ENCODE results near the gene KCNIP2.

KCNIP2 gene

GRCh38 chr10:101851411-101852116 is 8.0 kb upstream of the KCNIP2 start:
- no peak for DNase-seq

- no peak for DNase-seq
Observed at GRCh38 chr10:101850749-101851148, 7.1 kb upstream of the KCNIP2 start.

DNA sequence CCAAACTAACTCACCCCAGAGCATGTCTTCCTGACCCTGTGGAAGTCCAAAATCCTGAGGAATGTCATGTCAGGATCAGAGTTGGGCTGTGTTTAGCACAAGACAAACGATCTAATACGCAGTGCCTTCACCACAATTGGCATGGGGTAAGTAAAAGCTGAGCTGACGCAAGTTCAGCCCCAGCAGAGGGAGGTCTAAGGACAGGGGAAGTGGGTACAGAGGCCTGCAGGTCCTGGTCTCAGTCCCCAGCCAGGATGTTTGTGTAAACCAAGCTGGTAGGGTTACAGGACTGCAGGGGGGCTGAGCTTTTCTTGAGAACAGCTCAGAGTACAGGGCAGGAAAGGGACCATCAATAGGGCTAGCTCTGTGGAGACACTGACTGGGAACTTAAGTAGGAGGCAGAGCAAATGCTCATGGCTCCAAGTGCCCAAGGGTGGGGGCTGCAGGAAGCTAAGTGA is 5.3 kb upstream of the KCNIP2 start:
- DNase-seq: no peak

DNA sequence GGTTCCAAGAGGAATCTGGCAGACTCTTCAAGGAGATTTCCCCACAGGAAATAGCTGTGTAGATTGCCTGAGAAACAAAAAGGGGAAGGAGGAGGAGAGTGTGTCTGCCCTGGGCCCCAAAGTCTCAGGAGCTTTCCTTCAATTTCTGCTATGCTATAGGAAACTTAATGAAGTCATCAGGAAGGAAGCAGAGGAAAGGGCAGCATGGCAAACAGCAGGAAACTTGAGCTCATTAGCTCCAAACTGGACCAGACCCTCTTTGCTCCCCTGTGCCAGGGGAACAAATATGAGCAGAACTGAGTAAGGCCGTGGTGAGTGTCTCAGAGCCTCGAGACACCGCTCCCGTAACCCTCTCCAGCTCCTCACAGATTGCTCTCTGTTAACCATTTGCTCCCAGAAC is 4.8 kb upstream of the KCNIP2 start:
- no peak for DNase-seq

GRCh38 chr10:101845893-101846292 is 2.3 kb upstream of the KCNIP2 start:
- no peak for DNase-seq

DNA sequence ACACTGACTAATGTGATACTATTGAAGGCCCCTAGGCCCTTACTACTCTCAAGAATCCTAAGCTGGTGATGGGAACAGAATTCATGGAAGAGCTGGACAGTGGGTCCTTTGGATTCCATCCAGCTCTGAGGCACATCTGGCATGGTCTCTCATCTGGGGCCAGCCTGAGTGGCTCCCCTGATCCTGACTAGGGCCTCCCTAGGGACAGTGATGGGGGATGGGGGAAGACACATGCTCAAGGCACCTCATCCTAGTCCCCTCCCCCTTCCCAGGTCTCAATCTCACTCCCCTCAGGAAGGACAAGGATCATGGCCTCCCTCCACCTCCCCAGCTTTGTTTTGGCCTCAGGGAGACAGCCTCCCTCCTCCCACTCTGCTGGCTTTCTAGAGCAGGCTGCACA is 1.8 kb downstream of the KCNIP2 start:
- no peak for DNase-seq

- DNase-seq: peak; percentile 48
Observed at GRCh38 chr10:101840741-101841453, 2.7 kb downstream of the KCNIP2 start.

DNA sequence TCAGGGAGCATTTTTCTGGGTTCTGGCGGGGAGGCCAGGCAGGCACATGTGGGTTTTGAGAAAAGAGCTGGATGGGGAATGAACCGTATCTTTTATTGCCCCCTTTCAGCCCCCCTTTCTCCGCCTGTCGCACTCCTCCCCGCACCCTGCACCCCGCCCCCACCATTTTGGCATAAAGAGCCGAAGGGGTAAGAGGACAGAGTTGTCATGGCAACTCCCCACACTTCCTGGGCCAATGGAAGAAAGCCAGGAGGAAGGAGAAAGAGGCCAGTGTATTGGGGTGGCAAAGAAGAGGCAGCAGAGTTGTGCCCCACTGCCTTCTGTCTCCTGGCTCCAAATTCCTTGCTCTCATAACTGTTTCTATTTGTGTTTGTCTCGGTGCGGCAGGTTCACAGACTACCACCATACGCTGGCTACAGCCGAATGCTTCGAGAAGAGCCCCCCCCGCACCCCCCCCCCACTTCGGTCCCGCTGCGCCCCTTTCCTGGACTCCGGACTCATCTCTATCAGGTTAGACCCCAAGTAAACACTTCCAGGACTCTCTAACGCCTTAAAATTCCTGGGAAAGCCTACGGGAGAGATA is 3.4 kb downstream of the KCNIP2 start:
- DNase-seq: no peak

DNA sequence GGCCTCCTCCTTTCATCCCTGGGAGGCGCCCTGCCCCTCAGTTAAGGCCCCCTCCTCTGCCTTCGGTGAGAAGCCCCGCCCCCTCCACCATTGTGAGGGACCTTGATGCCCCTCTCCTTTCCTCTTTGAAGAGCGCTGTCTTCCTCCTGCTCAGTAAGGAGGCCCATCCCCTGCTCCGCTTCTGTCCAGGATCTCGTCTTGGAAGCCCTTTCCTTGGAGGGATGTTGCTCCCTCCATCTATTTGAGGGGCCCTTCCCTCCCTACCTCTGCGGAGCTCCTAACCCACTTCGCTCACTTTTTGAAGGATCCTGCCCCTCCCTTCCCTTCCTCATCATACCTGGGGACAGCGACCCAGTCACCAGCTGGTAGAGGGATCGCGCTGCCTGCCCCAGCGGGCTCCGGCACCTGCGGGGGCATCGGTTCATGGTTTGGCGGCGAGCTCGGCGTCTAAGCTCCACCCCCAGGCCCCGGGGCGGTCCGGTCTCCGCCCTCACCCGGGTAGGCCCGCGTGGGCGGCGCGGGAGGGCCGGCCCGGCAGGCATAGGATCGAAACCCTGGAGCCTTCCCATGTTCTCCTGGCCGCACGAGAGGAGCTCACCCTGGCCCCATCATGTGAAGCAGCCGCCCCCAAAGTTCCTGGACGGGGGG is 4.1 kb downstream of the KCNIP2 start:
- no peak for DNase-seq

DNA sequence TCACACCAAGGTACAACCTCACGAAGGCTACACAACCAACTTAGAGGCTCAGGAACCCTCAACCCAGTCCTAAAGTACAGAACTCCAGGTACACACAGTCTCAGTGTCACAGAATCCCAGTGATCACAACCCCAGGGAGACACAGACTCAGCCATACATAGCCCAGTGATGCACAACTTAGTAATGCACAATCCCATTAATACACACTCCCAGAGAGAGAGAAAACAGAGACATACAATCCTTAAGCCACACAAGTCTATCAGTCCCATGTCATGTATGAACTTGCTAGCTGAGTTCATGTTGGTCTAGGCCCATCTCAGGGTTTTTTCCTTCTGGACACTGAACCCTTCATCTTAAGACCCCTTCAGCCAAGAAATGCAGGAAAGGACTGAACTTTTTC is 4.6 kb downstream of the KCNIP2 start:
- no peak for DNase-seq

DNA sequence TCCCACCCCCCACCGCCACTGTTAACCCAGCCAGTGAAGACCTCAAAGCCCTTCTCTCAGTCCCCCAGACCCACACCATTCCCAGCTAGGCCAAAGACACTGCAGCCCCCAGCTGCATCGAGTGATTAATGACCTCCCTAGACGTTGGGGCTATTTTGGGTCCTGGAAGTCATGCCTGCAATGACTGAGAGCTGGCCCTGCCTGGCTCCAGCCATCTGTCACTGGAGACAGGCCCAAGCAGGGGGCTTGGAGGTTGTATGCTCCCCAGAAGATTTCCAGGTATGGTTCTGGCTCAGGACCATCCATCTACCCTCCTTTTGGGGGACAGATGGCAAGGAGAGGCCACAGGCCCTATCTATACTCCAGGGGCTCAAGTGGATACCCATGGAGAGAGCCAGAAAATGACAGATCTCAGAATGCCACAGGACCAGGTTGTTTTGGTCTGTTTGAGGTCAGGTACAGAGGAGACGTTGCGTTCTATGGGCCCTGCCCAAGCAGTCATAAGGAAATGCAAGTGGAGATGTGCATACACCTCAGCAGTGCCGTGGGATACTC is 5.1 kb downstream of the KCNIP2 start:
- DNase-seq: no peak

GRCh38 chr10:101837748-101838147 is 5.9 kb downstream of the KCNIP2 start:
- DNase-seq: no peak

GRCh38 chr10:101835362-101835761 is 8.2 kb downstream of the KCNIP2 start:
- DNase-seq: no peak

GRCh38 chr10:101834341-101834740 is 9.3 kb downstream of the KCNIP2 start:
- DNase-seq: no peak

DNA sequence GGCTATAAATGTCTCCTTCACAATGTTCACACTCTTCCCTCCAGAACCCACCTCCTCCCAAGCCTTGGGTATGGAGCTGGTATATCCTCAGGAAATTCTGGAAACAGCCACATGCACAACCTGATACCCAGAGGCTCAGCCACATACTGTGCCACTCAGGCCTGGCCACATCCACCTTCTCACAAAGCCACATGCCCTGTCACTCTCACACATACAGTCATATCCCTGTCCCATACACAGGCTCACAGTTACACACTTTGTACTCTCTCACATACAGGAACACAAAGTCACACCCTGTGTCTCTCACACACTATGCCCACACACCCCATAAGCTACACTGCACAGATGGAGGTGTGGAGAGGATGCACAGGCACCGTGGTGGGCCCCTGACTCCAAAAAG is 10.1 kb downstream of the KCNIP2 start:
- DNase-seq: no peak

DNA sequence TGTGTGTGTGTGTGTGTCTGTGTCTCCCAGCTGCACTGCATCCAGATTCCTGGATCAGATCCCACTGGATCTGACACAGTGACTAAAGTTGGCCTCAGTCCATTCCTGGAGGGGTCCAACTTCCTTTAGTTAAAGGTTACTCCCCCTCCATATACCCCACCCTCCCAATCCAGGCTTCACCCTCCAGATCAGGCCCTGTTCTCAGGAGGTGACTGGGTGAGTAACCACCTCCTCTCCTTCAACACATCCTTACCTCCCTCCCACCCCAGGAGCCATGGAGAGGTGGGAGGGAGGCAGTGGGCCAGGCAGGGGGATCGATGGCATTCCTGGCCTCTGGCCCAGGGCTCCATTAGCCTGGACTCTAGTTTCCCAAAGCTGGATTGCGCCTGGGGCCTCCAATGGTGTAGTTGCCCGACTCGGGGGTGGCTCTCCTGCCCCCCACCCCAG is 11.3 kb downstream of the KCNIP2 start:
- no peak for DNase-seq

DNA sequence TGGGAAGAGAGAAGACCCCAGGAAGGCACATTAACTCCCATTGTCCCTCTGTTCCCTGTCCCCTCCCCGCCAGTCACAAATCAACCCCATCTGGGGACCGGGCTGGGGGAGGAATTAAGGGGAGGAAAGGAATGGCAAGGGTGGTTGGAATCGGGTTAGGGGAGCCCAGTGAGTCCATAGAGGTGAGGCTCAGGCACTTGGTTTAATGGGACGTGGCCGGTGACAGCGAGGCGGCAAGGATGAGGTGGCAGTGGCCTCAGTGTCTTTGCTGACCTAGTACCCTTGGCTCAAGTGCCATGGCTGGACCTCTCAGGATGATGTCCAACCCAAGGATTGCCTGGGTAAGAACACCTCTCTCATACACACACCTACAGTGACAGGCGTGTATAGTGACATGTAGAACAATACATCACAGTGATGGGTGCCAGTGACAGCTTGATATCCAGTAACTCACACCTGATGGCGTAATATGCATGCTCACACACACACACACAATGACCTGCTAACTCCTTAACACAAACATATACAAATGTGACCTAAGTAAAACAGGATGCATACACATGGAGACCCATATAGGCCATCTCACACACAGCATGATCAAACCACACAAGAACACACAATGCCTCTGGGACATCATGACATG is 12.3 kb downstream of the KCNIP2 start:
- DNase-seq: no peak

DNA sequence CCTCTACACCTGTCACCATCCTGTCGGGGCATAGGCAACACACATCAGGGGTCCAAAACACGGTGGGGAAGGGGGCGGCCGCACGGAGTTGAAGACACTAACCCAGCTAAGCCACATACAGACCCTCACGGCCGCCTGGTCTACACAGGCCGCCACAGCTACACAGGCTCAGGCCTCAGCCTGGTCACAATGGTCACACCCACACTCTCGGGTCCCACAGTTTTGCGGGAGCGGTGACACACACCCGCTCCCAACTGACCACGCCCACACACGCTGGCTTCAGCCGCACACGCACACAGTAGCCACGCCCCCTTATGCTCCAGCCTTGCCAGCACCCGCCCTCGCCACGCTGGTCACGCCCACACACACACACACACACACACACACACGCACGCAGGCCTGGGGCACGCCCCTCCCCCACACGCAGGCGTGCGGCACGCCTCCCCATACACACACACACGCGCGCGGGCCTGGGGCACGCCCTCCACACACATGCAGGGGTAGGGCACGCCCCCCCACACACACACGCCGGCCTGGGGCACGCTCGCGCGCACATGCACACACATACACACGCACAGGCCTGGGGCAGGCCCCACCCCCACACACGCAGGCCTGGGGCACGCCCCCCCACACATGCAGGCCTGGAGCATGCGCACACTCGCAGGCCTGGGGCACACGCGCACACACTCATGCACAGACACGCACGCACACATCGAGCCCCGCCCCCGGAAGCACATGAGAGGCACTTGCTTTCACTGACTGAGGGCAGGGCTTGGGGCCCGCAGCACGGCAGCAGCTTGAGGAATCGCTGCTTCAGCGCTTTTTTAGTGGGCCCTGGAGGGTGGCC is 13.1 kb downstream of the KCNIP2 start:
- DNase-seq: peak; percentile 91

GRCh38 chr10:101829561-101830315 is 13.9 kb downstream of the KCNIP2 start:
- DNase-seq: peak; percentile 41

DNA sequence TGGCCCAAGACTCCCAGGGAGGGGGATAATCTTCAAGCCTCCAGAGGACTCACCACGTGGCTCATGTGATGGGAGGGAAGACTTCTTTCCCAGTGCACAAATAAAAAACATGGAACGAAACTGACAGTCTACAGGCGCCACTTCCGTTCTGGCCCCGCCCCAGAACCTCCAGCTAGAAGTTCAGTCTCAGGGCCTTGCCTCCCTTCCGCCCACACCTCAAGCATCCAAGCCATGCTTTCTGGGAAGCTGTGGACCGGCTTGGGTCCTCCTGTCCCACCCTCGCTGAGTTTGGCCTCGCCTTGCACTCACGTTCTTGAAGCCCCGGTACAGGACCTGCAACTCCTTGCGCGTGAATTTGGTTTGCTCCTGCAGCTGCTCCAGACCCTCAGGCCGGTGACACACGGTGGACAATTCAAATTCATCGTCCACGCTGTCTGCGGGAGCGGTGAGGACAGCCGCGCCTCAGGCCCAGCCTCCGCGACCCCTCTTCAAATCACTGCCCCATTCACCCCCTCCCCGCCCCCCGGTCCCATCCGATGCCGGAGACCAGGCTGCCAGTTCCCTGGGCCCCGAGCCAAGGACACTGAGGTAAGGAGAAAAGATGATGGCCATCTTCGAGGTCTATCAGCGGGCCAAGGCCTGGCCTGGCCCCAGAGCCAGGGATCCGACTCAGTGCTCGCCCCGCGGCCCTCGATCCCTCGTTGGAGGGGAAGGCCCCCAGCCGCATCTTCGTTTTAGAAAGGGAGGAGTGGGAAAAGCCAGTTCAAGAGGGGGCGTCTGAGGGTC is 14.6 kb downstream of the KCNIP2 start:
- no peak for DNase-seq
